WTC11 (cell line): ENCODE results near the gene TREM1. TPM values are rescaled to one million over a fixed set of nuclear protein-coding genes. Genes with fewer than 3 reads are reported as not detected.

ENCODE experiments used
- ATAC-seq: fragments of 200-7000 bp; cut with Tn5 transposase; 2 replicates; pipeline ENCODE4 v1.10.0; 2021; ENCODE audit warnings: mild to moderate bottlenecking, moderate library complexity
- CTCF ChIA-PET: fragments of 300-600 bp; sonication (Branson Sonifier 250); formaldehyde crosslinking; loops from one replicate; lab custom pipeline; 2021; ENCODE audit warnings: antibody characterized with exemption; lab: Charles Lee
- POLR2A ChIA-PET: fragments of 350-600 bp; sonication (Branson Sonifier 250); formaldehyde crosslinking; loops from one replicate; lab custom pipeline; 2021; ENCODE audit warnings: antibody characterized with exemption; lab: Charles Lee
- DNase-seq: peaks from one replicate; pipeline ENCODE4 v3.0.0; 2021; ENCODE audit warnings: low spot score
- H3K27ac Mint-ChIP-seq: 2 replicates; pipeline ENCODE4 v1.8.0; 2021; ENCODE audit warnings: mixed read lengths
- H3K27me3 Mint-ChIP-seq: 2 replicates; pipeline ENCODE4 v1.8.0; 2021; ENCODE audit warnings: low read depth, mild to moderate bottlenecking, moderate library complexity, mixed read lengths
- H3K36me3 Mint-ChIP-seq: 2 replicates; pipeline ENCODE4 v1.8.0; 2021; ENCODE audit warnings: mixed read lengths
- H3K4me1 Mint-ChIP-seq: 2 replicates; pipeline ENCODE4 v1.8.0; 2022; ENCODE audit warnings: mixed read lengths
- H3K4me3 Mint-ChIP-seq: 2 replicates; pipeline ENCODE4 v1.8.0; 2021; ENCODE audit warnings: mild to moderate bottlenecking, moderate library complexity, mixed read lengths
- H3K9me3 Mint-ChIP-seq: 2 replicates; pipeline ENCODE4 v1.8.0; 2021; ENCODE audit warnings: mixed read lengths
- GTF2I ChIP-seq: fragments of 250-450 bp; sonication (Bioruptor Pico); conservative IDR thresholded peaks from 2 replicates; pipeline ENCODE4 v1.4.0; 2021; ENCODE audit warnings: mild to moderate bottlenecking
- JUN ChIP-seq: sonication (generic); formaldehyde crosslinking; IDR thresholded peaks from 2 replicates; pipeline ENCODE4 v1.8.0; 2023; ENCODE audit warnings: mild to moderate bottlenecking, missing genetic modification reagents
- MXD4 ChIP-seq: fragments of 250-450 bp; sonication (Bioruptor Pico); IDR thresholded peaks from 2 replicates; pipeline ENCODE4 v1.8.0; 2021; ENCODE audit warnings: mild to moderate bottlenecking, moderate library complexity, borderline replicate concordance
- MYBL2 ChIP-seq: sonication (generic); formaldehyde crosslinking; IDR thresholded peaks from 2 replicates; pipeline ENCODE4 v1.8.1; 2023; ENCODE audit warnings: mild to moderate bottlenecking, moderate library complexity, missing genetic modification reagents
- NR1H2 ChIP-seq: sonication (generic); formaldehyde crosslinking; IDR thresholded peaks from 2 replicates; pipeline ENCODE4 v1.9.0; 2021; ENCODE audit warnings: mild to moderate bottlenecking, moderate library complexity, missing genetic modification reagents
- RELA ChIP-seq: sonication (generic); formaldehyde crosslinking; IDR thresholded peaks from 2 replicates; pipeline ENCODE4 v1.8.1; 2022; ENCODE audit warnings: missing genetic modification reagents, mild to moderate bottlenecking, borderline replicate concordance
- SOX15 ChIP-seq: fragments of 250-450 bp; sonication (Bioruptor Pico); IDR thresholded peaks from 2 replicates; pipeline ENCODE4 v1.9.0; 2021; ENCODE audit warnings: mild to moderate bottlenecking
- SP1 ChIP-seq: sonication (generic); formaldehyde crosslinking; conservative IDR thresholded peaks from 2 replicates; pipeline ENCODE4 v1.8.1; 2022; ENCODE audit warnings: missing genetic modification reagents
- TEAD1 ChIP-seq: sonication (generic); formaldehyde crosslinking; IDR thresholded peaks from 2 replicates; pipeline ENCODE4 v1.8.0; 2022; ENCODE audit warnings: mild to moderate bottlenecking, missing genetic modification reagents
- ZNF138 ChIP-seq: sonication (generic); formaldehyde crosslinking; conservative IDR thresholded peaks from 2 replicates; pipeline ENCODE4 v1.8.1; 2022; ENCODE audit warnings: mild to moderate bottlenecking, moderate library complexity, missing genetic modification reagents
- total RNA-seq: library from RNA; stranded (reverse); gene quantifications from 3 replicates; pipeline ENCODE4 v1.2.3, GENCODE V29; 2021
- TF ChIP-seq, protein P1 (sequence below): fragments of 200-600 bp; IDR thresholded peaks from 2 replicates; pipeline ENCODE4 v1.8.0; 2022; ENCODE audit warnings: antibody characterized with exemption
- TF ChIP-seq, protein P2 (sequence below): sonication (generic); formaldehyde crosslinking; conservative IDR thresholded peaks from 2 replicates; pipeline ENCODE4 v1.8.1; 2023; ENCODE audit warnings: mild to moderate bottlenecking, low read depth, missing genetic modification reagents, moderate library complexity
- TF ChIP-seq, protein P3 (sequence below): sonication (generic); formaldehyde crosslinking; IDR thresholded peaks from 2 replicates; pipeline ENCODE4 v1.8.1; 2022; ENCODE audit warnings: mild to moderate bottlenecking, moderate library complexity, missing genetic modification reagents
- TF ChIP-seq, protein P4 (sequence below): fragments of 250-450 bp; sonication (Bioruptor Pico); IDR thresholded peaks from 2 replicates; pipeline ENCODE4 v1.9.0; 2021; ENCODE audit warnings: moderate library complexity, mild to moderate bottlenecking, inconsistent platforms, borderline replicate concordance
- TF ChIP-seq, protein P5 (sequence below): sonication (generic); formaldehyde crosslinking; IDR thresholded peaks from 2 replicates; pipeline ENCODE4 v1.8.1; 2023; ENCODE audit warnings: mild to moderate bottlenecking, moderate library complexity, missing genetic modification reagents

The TREM1 gene
- total RNA-seq, 1 experiment from 2014 or later, result not detected

DNA sequence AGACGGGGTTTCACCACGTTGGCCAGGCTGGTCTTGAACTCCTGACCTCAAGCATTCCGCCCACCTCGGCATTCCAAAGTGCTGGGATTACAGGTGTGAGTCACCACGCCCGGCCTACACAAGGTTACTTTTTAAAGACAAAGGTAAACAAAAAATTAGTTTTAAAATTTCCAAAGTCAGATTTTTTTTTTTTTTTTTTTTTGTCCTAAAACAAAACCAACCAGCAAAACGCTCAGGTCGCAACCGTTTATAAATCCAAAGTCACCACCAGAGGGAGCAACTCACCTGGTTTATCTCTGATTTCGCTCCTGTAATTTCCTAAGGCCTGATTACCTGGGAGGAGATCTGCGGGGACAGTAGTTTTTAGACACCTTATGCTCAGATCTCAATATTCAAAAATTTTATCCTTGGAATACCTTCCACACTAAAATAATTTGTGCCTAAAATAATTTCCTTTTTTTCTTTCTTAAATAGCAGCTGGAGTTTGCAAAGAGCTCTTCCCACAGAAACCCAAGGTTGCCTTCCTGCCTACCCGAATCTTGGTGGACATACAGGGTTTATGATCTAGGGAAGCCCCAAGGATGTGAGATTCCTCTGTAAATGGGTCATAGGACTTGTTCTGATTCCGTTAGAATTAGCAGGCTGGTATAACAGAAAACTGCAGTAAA lies 19.8 kb upstream of the TREM1 start:
- CTCF ChIA-PET, result interaction anchor here (0.7 to 3.3 kb wide), 12 partner anchors 9 to 206 kb away, joined by 3 to 16 read pairs (median 6); partner anchors contain the start of gene TREML4
- TF ChIP-seq, protein P1, sequence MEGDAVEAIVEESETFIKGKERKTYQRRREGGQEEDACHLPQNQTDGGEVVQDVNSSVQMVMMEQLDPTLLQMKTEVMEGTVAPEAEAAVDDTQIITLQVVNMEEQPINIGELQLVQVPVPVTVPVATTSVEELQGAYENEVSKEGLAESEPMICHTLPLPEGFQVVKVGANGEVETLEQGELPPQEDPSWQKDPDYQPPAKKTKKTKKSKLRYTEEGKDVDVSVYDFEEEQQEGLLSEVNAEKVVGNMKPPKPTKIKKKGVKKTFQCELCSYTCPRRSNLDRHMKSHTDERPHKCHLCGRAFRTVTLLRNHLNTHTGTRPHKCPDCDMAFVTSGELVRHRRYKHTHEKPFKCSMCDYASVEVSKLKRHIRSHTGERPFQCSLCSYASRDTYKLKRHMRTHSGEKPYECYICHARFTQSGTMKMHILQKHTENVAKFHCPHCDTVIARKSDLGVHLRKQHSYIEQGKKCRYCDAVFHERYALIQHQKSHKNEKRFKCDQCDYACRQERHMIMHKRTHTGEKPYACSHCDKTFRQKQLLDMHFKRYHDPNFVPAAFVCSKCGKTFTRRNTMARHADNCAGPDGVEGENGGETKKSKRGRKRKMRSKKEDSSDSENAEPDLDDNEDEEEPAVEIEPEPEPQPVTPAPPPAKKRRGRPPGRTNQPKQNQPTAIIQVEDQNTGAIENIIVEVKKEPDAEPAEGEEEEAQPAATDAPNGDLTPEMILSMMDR, result peak; percentile 69
- TF ChIP-seq TEAD1 (CRISPR knock-in tag) (no peak), RELA (CRISPR knock-in tag) (no peak)
- TF ChIP-seq, all 79 proteins: peak for 1
- peaks cover 15% of the 10 kb centered on the region for H3K4me1 Mint-ChIP-seq
- H3K27ac Mint-ChIP-seq, result no peak overlapping the region
- POLR2A ChIA-PET, result no interaction called here
- peak; percentile 71 for ATAC-seq
- peaks cover 17% of the 10 kb centered on the region for H3K9me3 Mint-ChIP-seq
- peak; percentile 53 for DNase-seq
- 0 out of 2 replicates have a peak, but pooled peaks cover 2% of the 10 kb centered on the region for H3K36me3 Mint-ChIP-seq
- no peak overlapping the region for H3K4me3 Mint-ChIP-seq
- peaks cover 6% of the 10 kb centered on the region; the same call in 1 of the 2 replicates for H3K27me3 Mint-ChIP-seq

DNA sequence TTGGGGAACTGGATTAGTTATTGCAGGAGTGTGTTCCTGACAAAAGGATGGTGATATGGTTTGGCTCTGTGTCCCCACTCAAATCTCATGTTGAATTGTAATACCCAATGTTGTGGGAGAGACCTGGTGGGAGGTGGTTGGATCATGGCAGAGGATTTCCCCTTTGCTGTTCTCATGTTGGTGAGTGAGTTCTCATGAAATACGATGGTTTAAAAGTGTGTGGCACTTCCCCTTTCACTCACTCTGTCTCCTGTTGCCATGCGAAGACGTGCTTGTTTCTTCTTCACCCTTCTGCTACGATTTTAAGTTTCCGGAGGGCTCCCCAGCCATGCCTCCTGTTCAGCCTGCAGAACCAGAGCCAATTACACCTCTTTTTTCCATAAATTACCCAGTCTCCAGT lies 16.2 kb upstream of the TREM1 start:
- TF ChIP-seq, protein P2, sequence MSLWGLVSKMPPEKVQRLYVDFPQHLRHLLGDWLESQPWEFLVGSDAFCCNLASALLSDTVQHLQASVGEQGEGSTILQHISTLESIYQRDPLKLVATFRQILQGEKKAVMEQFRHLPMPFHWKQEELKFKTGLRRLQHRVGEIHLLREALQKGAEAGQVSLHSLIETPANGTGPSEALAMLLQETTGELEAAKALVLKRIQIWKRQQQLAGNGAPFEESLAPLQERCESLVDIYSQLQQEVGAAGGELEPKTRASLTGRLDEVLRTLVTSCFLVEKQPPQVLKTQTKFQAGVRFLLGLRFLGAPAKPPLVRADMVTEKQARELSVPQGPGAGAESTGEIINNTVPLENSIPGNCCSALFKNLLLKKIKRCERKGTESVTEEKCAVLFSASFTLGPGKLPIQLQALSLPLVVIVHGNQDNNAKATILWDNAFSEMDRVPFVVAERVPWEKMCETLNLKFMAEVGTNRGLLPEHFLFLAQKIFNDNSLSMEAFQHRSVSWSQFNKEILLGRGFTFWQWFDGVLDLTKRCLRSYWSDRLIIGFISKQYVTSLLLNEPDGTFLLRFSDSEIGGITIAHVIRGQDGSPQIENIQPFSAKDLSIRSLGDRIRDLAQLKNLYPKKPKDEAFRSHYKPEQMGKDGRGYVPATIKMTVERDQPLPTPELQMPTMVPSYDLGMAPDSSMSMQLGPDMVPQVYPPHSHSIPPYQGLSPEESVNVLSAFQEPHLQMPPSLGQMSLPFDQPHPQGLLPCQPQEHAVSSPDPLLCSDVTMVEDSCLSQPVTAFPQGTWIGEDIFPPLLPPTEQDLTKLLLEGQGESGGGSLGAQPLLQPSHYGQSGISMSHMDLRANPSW (CRISPR knock-in tag), result no peak
- TF ChIP-seq MYBL2 (CRISPR knock-in tag), result no peak
- TF ChIP-seq NR1H2 (CRISPR knock-in tag), result no peak
- TF ChIP-seq ZNF138 (CRISPR knock-in tag), result no peak
- no peak for TF ChIP-seq GTF2I (CRISPR knock-in tag)
- TF ChIP-seq, protein P3, sequence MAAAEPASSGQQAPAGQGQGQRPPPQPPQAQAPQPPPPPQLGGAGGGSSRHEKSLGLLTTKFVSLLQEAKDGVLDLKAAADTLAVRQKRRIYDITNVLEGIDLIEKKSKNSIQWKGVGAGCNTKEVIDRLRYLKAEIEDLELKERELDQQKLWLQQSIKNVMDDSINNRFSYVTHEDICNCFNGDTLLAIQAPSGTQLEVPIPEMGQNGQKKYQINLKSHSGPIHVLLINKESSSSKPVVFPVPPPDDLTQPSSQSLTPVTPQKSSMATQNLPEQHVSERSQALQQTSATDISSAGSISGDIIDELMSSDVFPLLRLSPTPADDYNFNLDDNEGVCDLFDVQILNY (CRISPR knock-in tag), result no peak
- no peak for TF ChIP-seq SP1
- TF ChIP-seq, protein P4, sequence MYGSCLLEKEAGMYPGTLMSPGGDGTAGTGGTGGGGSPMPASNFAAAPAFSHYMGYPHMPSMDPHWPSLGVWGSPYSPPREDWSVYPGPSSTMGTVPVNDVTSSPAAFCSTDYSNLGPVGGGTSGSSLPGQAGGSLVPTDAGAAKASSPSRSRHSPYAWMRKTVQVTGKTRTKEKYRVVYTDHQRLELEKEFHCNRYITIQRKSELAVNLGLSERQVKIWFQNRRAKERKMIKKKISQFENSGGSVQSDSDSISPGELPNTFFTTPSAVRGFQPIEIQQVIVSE (CRISPR knock-in tag), result no peak
- no peak for TF ChIP-seq MXD4 (CRISPR knock-in tag)
- TF ChIP-seq JUN (CRISPR knock-in tag), result no peak
- TF ChIP-seq, protein P5, sequence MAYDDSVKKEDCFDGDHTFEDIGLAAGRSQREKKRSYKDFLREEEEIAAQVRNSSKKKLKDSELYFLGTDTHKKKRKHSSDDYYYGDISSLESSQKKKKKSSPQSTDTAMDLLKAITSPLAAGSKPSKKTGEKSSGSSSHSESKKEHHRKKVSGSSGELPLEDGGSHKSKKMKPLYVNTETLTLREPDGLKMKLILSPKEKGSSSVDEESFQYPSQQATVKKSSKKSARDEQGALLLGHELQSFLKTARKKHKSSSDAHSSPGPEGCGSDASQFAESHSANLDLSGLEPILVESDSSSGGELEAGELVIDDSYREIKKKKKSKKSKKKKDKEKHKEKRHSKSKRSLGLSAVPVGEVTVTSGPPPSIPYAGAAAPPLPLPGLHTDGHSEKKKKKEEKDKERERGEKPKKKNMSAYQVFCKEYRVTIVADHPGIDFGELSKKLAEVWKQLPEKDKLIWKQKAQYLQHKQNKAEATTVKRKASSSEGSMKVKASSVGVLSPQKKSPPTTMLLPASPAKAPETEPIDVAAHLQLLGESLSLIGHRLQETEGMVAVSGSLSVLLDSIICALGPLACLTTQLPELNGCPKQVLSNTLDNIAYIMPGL, result no peak
- no peak for TF ChIP-seq SOX15 (CRISPR knock-in tag)
- no peak for TF ChIP-seq TEAD1 (CRISPR knock-in tag)
- Mint-ChIP-seq H3K9me3 (peaks cover 49% of the 10 kb centered on the region), H3K27ac (no peak overlapping the region), H3K27me3 (peaks cover 3% of the 10 kb centered on the region; the same call in 1 of the 2 replicates), H3K36me3 (peaks cover 16% of the 10 kb centered on the region), H3K4me1 (peaks cover 15% of the 10 kb centered on the region), H3K4me3 (no peak overlapping the region)
- DNase-seq (no peak), ATAC-seq (no peak)
- ChIA-PET POLR2A (no interaction called here), CTCF (no interaction called here)
